Neural progenitor cell (in vitro differentiated cells): ENCODE data around the gene AQP4. TPM values are rescaled to one million over a fixed set of nuclear protein-coding genes. Genes with fewer than 3 reads are reported as not detected.
A peak's percentile ranks its signal among the peaks of the same experiment; 100 is the strongest.

Experiments
- DNase-seq: peaks from one replicate; pipeline ENCODE4 v3.0.0-alpha.2; 2016; ENCODE audit warnings: low spot score
- H2AFZ ChIP-seq: fragments of 200-600 bp; sonication (generic); replicated peaks from 2 replicates; pipeline ENCODE4 v1.6.1; 2016; ENCODE audit warnings: antibody characterized with exemption
- H3F3A ChIP-seq: fragments of 200-600 bp; sonication (generic); 2 replicates; pipeline ENCODE4 v1.6.1; 2016; ENCODE audit warnings: antibody characterized with exemption, low read depth
- H3K27ac ChIP-seq: fragments of 200-600 bp; sonication (generic); 2 replicates; pipeline ENCODE4 v1.5.1; 2016; ENCODE audit warnings: mild to moderate bottlenecking
- H3K27me3 ChIP-seq: fragments of 200-600 bp; sonication (generic); 2 replicates; pipeline ENCODE4 v1.6.1; 2016; ENCODE audit warnings: mild to moderate bottlenecking, moderate library complexity
- H3K36me3 ChIP-seq: fragments of 200-600 bp; sonication (generic); 2 replicates; pipeline ENCODE4 v1.5.1; 2016
- H3K4me1 ChIP-seq: fragments of 200-600 bp; sonication (generic); 2 replicates; pipeline ENCODE4 v1.6.1; 2016; ENCODE audit warnings: mixed run types
- H3K4me2 ChIP-seq: fragments of 200-600 bp; sonication (generic); 2 replicates; pipeline ENCODE4 v1.6.1; 2016
- H3K4me3 ChIP-seq: fragments of 200-600 bp; sonication (generic); 2 replicates; pipeline ENCODE4 v1.5.1; 2016
- H3K79me2 ChIP-seq: fragments of 200-600 bp; sonication (generic); 2 replicates; pipeline ENCODE4 v1.6.1; 2016; ENCODE audit warnings: low read depth
- H3K9ac ChIP-seq: fragments of 200-600 bp; sonication (generic); 2 replicates; pipeline ENCODE4 v1.6.1; 2016
- H3K9me3 ChIP-seq: fragments of 200-600 bp; sonication (generic); 2 replicates; pipeline ENCODE4 v1.5.1; 2016; ENCODE audit warnings: low read depth
- H4K20me1 ChIP-seq: fragments of 200-600 bp; sonication (generic); 2 replicates; pipeline ENCODE4 v1.6.1; 2016; ENCODE audit warnings: low read depth
- H3K27ac Mint-ChIP-seq: 3 replicates; pipeline ENCODE4 v1.8.0; 2021; ENCODE audit warnings: mixed read lengths
- H3K27me3 Mint-ChIP-seq: 2 replicates; pipeline ENCODE4 v1.8.0; 2022; ENCODE audit warnings: low read depth, mild to moderate bottlenecking, inconsistent platforms, moderate library complexity, mixed read lengths; ENCODE audit not compliant: insufficient read depth
- H3K36me3 Mint-ChIP-seq: 3 replicates; pipeline ENCODE4 v1.8.0; 2021; ENCODE audit warnings: mixed read lengths
- H3K4me1 Mint-ChIP-seq: 3 replicates; pipeline ENCODE4 v1.8.0; 2021; ENCODE audit warnings: mixed read lengths
- H3K4me3 Mint-ChIP-seq: 3 replicates; pipeline ENCODE4 v1.8.0; 2021; ENCODE audit warnings: mild to moderate bottlenecking, moderate library complexity, mixed read lengths
- H3K9me3 Mint-ChIP-seq: 3 replicates; pipeline ENCODE4 v1.8.0; 2020; ENCODE audit warnings: mixed read lengths
- EZH2 ChIP-seq: fragments of 200-600 bp; sonication (generic); IDR thresholded peaks from 2 replicates; pipeline ENCODE4 v1.6.1; 2017; ENCODE audit warnings: antibody characterized with exemption, mild to moderate bottlenecking, moderate library complexity
- EZH2phosphoT487 ChIP-seq: fragments of 200-600 bp; sonication (generic); IDR thresholded peaks from 2 replicates; pipeline ENCODE4 v1.6.1; 2017; ENCODE audit warnings: antibody characterized with exemption
- total RNA-seq: library from RNA; depleted of rRNA; stranded (reverse); fragments of >200 nt; gene quantifications from 2 replicates; pipeline ENCODE4 v1.2.3, GENCODE V29; 2015; ENCODE audit warnings: low replicate concordance
- TF ChIP-seq, protein P1 (sequence below): fragments of 200-600 bp; sonication (generic); IDR thresholded peaks from 2 replicates; pipeline ENCODE4 v1.5.1; 2017; ENCODE audit warnings: antibody characterized with exemption, mild to moderate bottlenecking

Gene AQP4
- total RNA-seq, 1 donor from 2014 or later = 0.09 TPM

DNA sequence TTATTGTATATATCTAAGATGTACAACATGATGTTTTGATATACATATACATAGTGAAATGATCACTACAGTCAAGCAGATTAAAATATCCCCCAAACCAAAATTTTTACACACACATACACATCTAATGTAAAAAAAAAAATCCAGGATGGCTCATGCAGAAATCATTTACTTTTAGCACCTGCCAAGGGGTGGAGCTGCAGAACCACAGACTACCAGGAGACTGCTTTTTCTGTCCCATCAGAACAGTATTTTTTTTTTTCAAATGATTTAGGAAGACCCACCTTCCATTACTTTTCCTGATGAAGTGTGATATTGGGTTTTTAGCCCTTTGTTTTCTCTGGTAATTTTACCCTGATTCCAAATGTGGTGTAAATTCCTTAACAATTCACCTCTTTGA, 61.9 kb downstream of the AQP4 start:
- Histone ChIP-seq H4K20me1 (no peaks in the 10 kb centered on the region), H3F3A (peaks cover 19% of the 10 kb centered on the region), H3K4me1 (peaks cover 18% of the 10 kb centered on the region), H3K4me2 (peak overlapping the region; percentile 57), H3K9me3 (no peaks in the 10 kb centered on the region), H3K9ac (no peak overlapping the region), H3K27ac (no peak overlapping the region), H3K79me2 (no peaks in the 10 kb centered on the region), H2AFZ (peak overlapping the region; percentile 8), H3K36me3 (no peaks in the 10 kb centered on the region), H3K4me3 (no peak overlapping the region), H3K27me3 (no peaks in the 10 kb centered on the region)
- peaks cover 27% of the 10 kb centered on the region for H3K9me3 Mint-ChIP-seq
- H3K4me1 Mint-ChIP-seq = peaks cover 33% of the 10 kb centered on the region
- no peaks in the 10 kb centered on the region for H3K27me3 Mint-ChIP-seq
- DNase-seq = no peak
- no peak overlapping the region for H3K4me3 Mint-ChIP-seq
- TF ChIP-seq, protein P1, sequence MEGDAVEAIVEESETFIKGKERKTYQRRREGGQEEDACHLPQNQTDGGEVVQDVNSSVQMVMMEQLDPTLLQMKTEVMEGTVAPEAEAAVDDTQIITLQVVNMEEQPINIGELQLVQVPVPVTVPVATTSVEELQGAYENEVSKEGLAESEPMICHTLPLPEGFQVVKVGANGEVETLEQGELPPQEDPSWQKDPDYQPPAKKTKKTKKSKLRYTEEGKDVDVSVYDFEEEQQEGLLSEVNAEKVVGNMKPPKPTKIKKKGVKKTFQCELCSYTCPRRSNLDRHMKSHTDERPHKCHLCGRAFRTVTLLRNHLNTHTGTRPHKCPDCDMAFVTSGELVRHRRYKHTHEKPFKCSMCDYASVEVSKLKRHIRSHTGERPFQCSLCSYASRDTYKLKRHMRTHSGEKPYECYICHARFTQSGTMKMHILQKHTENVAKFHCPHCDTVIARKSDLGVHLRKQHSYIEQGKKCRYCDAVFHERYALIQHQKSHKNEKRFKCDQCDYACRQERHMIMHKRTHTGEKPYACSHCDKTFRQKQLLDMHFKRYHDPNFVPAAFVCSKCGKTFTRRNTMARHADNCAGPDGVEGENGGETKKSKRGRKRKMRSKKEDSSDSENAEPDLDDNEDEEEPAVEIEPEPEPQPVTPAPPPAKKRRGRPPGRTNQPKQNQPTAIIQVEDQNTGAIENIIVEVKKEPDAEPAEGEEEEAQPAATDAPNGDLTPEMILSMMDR = peak; percentile 43
- no peak for TF ChIP-seq EZH2
- H3K36me3 Mint-ChIP-seq = peaks cover 3% of the 10 kb centered on the region
- no peak overlapping the region for H3K27ac Mint-ChIP-seq

DNA sequence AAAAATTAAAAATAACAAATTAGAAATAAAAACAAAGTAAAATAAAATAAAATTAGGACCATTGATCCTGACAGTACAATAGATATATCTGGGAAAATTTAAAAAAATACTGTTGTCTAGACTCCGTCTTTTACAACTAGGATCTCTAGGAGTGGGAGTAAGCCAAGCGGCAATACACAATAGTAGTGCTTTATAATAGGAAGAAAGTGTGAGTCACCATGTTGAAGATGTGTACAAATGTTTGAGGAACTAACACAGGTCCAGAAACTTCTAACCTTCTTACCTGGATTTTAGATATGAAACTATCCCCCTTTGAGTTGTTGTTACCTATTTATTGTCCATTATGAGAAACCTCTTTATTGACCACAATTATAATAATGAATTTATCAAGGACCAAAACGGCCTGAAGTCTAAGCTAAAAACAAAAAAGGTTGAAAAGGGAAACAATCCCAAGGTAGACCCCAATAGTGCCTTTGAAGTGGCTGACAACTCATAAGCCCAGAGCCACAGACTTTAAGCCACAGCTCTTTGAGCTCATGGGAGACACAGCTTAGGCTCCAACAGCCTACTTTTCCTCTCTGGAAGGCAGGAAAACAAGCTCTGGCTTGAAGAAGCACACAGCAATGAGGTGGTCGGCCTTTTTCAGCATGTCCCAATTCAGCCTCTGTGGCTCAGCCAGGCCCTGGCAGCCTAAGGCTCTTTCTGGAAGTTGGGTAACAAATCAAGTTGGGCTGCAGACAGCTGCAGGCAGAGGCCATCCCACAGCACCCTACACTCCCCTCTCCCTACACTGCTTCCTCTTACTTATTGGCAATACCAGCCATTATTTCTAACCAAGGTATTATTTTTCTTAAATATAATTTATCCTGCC, 62.9 kb downstream of the AQP4 start:
- no peak for DNase-seq
- Histone ChIP-seq H3K4me1 (peaks cover 18% of the 10 kb centered on the region), H3K27ac (no peak overlapping the region), H2AFZ (peak overlapping the region; percentile 77), H3K4me3 (no peak overlapping the region), H3K36me3 (no peaks in the 10 kb centered on the region), H3K9me3 (no peaks in the 10 kb centered on the region), H3K4me2 (no peak overlapping the region), H3K9ac (no peak overlapping the region), H3F3A (peaks cover 19% of the 10 kb centered on the region), H3K27me3 (no peaks in the 10 kb centered on the region), H3K79me2 (no peaks in the 10 kb centered on the region), H4K20me1 (no peaks in the 10 kb centered on the region)
- H3K27ac Mint-ChIP-seq = no peak overlapping the region
- H3K4me3 Mint-ChIP-seq = no peak overlapping the region
- H3K27me3 Mint-ChIP-seq = no peaks in the 10 kb centered on the region
- H3K36me3 Mint-ChIP-seq = peaks cover 3% of the 10 kb centered on the region
- peaks cover 33% of the 10 kb centered on the region for H3K4me1 Mint-ChIP-seq
- H3K9me3 Mint-ChIP-seq = peaks cover 30% of the 10 kb centered on the region
- TF ChIP-seq EZH2phosphoT487 (no peak), EZH2 (no peak)
- TF ChIP-seq, protein P1 = no peak
